ENCODE data around the gene BAZ2B. TPM values are rescaled to one million over a fixed set of nuclear protein-coding genes. Genes with fewer than 3 reads are reported as not detected.

BAZ2B gene
- total RNA-seq, 1 experiment from 2014 or later: 54.9 TPM

- Mint-ChIP-seq H3K4me3 (no peak overlapping the region), H3K27ac (no peak overlapping the region), H3K9me3 (no peaks in the 10 kb centered on the region), H3K4me1 (peaks cover 3 to 4% of the 10 kb centered on the region in 2 experiments; a peak in 2 of 4 replicates), H3K36me3 (ENCODE audit: insufficient read depth in 1 of 3, low read depth in 3 of 3) (peaks cover 4 to 6% (median 5%) of the 10 kb centered on the region in 3 experiments; a peak in 3 of 7 replicates), H3K27me3 (ENCODE audit: low read depth) (no peaks in the 10 kb centered on the region)
- H3K18ac ChIP-seq (ENCODE audit: insufficient read length, low read depth, low read length): no peak overlapping the region
- no peak overlapping the region for H4K91ac ChIP-seq (ENCODE audit: insufficient read length, low read depth, low read length)
- no peak overlapping the region for H3K9ac ChIP-seq (ENCODE audit: extremely low read depth, insufficient read length, low read length)
- H2BK20ac ChIP-seq (ENCODE audit: low read depth, low read length, poor library complexity, severe bottlenecking): no peak overlapping the region
- H3K79me2 ChIP-seq (ENCODE audit: insufficient read depth, low read length): peaks cover 2% of the 10 kb centered on the region; the same call in 1 of the 2 replicates
- H3K27me3 ChIP-seq (ENCODE audit: insufficient read depth, low read length): no peaks in the 10 kb centered on the region
- H3T11ph ChIP-seq (ENCODE audit: low read length): no peak overlapping the region
- no peaks in the 10 kb centered on the region for H4K20me1 ChIP-seq (ENCODE audit: control insufficient read depth, insufficient read depth, insufficient read length)
- H4K8ac ChIP-seq (replicated peaks; ENCODE audit: insufficient read length, low read depth, low read length): no peak overlapping the region
- no peak overlapping the region for H2BK12ac ChIP-seq (ENCODE audit: insufficient read length, low read depth, low read length)
- no peak overlapping the region for H2AFZ ChIP-seq (ENCODE audit: low read length)
- H3K27ac ChIP-seq (ENCODE audit: insufficient read length, low read depth, low read length): no peak overlapping the region
- H2BK120ac ChIP-seq (ENCODE audit: low read depth, low read length, poor library complexity, severe bottlenecking): no peak overlapping the region
- H3K4ac ChIP-seq (ENCODE audit: low read depth, low read length): no peak overlapping the region
- no peak overlapping the region for H2AK5ac ChIP-seq (ENCODE audit: insufficient read length, low read length)
- no peaks in the 10 kb centered on the region for H3K9me3 ChIP-seq (ENCODE audit: control insufficient read depth, low read depth, low read length)
- no peak overlapping the region for H4K5ac ChIP-seq (ENCODE audit: insufficient read length, low read depth, low read length)
- H3K23me2 ChIP-seq (ENCODE audit: insufficient read length, low read depth, low read length, poor library complexity, severe bottlenecking): no peaks in the 10 kb centered on the region
- TF ChIP-seq CTCF (conservative IDR thresholded peaks at IDR 0.05): no peak
- H2BK15ac ChIP-seq (ENCODE audit: low read depth, low read length): no peak overlapping the region
- no peak for DNase-seq
- no peak overlapping the region for H3K23ac ChIP-seq (ENCODE audit: insufficient read length, low read depth, low read length)
- H3K4me2 ChIP-seq (ENCODE audit: insufficient read depth, insufficient read length, low read length): no peak overlapping the region
- peaks cover 5% of the 10 kb centered on the region for H3K79me1 ChIP-seq (ENCODE audit: insufficient read depth, low read depth, low read length, poor library complexity, severe bottlenecking)
- no peak overlapping the region for H3K56ac ChIP-seq (ENCODE audit: insufficient read length, low read depth, low read length)
- no peak overlapping the region for H3K14ac ChIP-seq (ENCODE audit: insufficient read depth, low read length)
- 0 out of 2 replicates have a peak, but pooled peaks cover 2% of the 10 kb centered on the region for H3K4me1 ChIP-seq (ENCODE audit: insufficient read depth, low read length)
- no peak overlapping the region for H2BK5ac ChIP-seq (ENCODE audit: insufficient read length, low read length)
Measured at GRCh38 chr2:159591221-159591620, 25.1 kb downstream of the BAZ2B start.

Measured in H9 (cell line).